ENCODE measurements around the gene LRCH1.
A peak's percentile ranks its signal among the peaks of the same experiment; 100 is the strongest.

LRCH1 gene

DNA sequence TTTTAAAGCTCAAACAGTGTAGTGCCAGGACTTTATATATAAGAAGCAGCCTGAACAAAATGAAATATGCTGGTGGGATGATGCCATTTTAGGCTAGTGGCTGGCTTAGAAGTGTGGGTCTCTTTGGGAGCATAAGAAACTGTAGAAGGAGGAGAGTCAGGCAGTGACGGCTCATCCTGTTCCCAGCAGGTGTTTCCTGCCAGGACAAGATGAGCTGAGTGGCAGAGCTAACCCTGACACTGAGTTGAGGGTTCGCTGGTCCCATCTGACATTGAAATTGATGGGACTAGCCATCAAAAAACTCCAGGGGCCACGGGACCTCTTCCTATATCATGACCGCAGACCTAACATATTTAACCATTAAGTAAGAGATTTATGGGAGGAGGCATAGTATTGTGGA lies 192.7 kb downstream of the LRCH1 start:
- TF ChIP-seq, protein P1, sequence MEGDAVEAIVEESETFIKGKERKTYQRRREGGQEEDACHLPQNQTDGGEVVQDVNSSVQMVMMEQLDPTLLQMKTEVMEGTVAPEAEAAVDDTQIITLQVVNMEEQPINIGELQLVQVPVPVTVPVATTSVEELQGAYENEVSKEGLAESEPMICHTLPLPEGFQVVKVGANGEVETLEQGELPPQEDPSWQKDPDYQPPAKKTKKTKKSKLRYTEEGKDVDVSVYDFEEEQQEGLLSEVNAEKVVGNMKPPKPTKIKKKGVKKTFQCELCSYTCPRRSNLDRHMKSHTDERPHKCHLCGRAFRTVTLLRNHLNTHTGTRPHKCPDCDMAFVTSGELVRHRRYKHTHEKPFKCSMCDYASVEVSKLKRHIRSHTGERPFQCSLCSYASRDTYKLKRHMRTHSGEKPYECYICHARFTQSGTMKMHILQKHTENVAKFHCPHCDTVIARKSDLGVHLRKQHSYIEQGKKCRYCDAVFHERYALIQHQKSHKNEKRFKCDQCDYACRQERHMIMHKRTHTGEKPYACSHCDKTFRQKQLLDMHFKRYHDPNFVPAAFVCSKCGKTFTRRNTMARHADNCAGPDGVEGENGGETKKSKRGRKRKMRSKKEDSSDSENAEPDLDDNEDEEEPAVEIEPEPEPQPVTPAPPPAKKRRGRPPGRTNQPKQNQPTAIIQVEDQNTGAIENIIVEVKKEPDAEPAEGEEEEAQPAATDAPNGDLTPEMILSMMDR (IDR thresholded peaks at IDR 0.05; ENCODE audit: insufficient read depth, low read depth, low read length, missing control alignments), result no peak
- no peak for DNase-seq (ENCODE audit: low read depth)
- no peak overlapping the region for H3K4me3 ChIP-seq (ENCODE audit: low read depth, low read length)

- DNase-seq (ENCODE audit: low read depth), result no peak
- TF ChIP-seq, protein P1 (IDR thresholded peaks at IDR 0.05; ENCODE audit: insufficient read depth, low read depth, low read length, missing control alignments), result no peak
- no peak overlapping the region for H3K4me3 ChIP-seq (ENCODE audit: low read depth, low read length)
Measured at GRCh38 chr13:46747031-46747820, 194.3 kb downstream of the LRCH1 start.

DNA sequence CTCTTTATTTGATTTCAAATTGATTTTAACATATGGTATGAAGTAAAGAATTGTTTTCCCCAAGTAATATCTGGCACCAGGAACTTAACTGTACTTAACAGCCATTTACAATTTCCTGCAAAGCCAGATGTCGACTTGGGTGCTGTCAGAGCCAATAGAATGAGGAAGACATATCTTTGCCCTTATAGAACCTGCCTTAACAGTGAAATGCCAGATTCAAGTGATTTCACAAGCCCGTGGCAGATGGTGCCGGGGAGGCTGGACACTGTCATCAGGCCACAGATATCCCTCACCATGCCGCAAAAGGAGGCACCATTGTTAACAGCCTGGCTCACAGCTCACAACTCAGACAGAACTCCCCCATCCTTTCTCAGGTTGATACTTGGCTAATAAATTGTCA lies 195.3 kb downstream of the LRCH1 start:
- no peak for DNase-seq (ENCODE audit: low read depth)
- no peak overlapping the region for H3K4me3 ChIP-seq (ENCODE audit: low read depth, low read length)
- TF ChIP-seq, protein P1 (IDR thresholded peaks at IDR 0.05; ENCODE audit: insufficient read depth, low read depth, low read length, missing control alignments), result no peak

DNA sequence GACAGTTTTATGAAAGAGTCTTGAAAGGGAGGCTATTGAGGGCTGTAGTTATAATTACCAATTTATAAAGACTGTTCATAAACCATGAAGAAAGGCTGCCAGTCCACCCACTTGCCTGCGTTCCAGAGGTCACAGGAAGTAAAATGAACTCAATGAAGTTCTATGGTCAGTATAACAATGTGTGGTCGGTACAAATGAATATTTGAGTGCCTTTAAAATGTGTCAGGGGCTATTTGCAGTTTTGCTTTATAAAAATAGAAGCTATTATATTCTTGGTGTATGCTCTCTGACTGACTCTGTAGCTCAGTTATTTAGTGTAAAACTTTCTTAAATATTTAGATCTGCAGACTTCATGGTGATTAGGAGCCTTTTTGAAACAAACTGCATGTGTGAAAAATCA lies 197.0 kb downstream of the LRCH1 start:
- no peak overlapping the region for H3K4me3 ChIP-seq (ENCODE audit: low read depth, low read length)
- TF ChIP-seq, protein P1 (IDR thresholded peaks at IDR 0.05; ENCODE audit: insufficient read depth, low read depth, low read length, missing control alignments), result no peak
- DNase-seq (ENCODE audit: low read depth), result no peak

GRCh38 chr13:46751811-46752635 lies 199.1 kb downstream of the LRCH1 start:
- TF ChIP-seq, protein P1 (IDR thresholded peaks at IDR 0.05; ENCODE audit: insufficient read depth, low read depth, low read length, missing control alignments), result no peak
- peak; percentile 43 for DNase-seq (ENCODE audit: low read depth)
- H3K4me3 ChIP-seq (ENCODE audit: low read depth, low read length), result no peak overlapping the region

DNA sequence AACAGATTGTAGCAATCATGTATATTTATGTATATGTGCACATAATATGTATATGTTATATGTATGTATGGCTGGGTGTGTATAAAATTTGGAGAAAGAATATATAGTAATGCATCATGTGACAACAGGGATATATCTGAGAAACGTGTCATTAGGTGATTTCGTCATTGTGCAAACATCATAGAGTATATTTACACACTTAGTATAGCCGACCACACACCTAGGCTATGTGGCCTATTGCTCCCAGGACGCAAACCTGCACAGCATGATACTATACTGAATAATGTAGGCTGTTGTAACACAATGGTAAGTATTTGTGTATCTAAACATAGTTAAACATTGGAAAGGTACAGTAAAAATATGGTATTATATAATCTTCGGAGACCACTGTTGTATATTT lies 200.2 kb downstream of the LRCH1 start:
- DNase-seq (ENCODE audit: low read depth), result no peak
- TF ChIP-seq, protein P1 (IDR thresholded peaks at IDR 0.05; ENCODE audit: insufficient read depth, low read depth, low read length, missing control alignments), result no peak
- no peak overlapping the region for H3K4me3 ChIP-seq (ENCODE audit: low read depth, low read length)
